GM18907 (cell line): ENCODE results near the gene MDK.
A peak's percentile ranks its signal among the peaks of the same experiment; 100 is the strongest.
"Not testable (repeated sequence)": the region's sequence is repeated elsewhere in the genome, so short reads cannot be mapped to it uniquely, and the experiment has no call there.

Experiments
- ATAC-seq: cut with Tn5 transposase; IDR thresholded peaks from one replicate; pipeline ENCODE4 v1.9.1; 2021; ENCODE audit warnings: mild to moderate bottlenecking, moderate library complexity; ENCODE audit not compliant: unreplicated experiment

The MDK gene

DNA sequence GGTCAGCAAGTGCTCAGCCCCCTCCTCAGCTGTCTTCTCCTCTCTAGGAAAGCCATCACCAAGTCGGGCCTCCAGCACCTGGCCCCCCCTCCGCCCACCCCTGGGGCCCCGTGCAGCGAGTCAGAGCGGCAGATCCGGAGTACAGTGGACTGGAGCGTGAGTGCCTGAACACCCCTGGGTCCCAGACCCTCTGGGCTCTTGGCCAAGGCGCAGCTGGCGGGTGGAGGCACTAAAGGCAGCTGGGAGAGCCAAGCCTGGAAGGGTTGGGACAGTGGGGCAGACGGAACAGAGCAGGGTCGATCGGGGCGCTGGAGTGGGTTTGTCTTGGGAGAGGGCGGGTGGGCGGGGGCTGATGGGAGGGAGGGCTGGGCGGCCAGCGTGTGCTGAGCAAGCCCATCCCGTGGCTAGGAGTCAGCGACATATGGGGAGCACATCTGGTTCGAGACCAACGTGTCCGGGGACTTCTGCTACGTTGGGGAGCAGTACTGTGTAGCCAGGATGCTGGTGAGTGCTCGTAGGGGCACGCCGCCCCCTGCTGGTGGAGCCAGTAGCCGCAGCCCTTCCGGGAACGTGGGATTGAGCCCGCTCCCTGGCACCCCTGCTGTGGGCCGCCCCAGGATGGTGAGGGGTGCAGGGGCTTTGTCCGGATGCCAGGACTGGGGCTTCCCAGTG lies 14.1 kb upstream of the MDK start:
- no peak for ATAC-seq

DNA sequence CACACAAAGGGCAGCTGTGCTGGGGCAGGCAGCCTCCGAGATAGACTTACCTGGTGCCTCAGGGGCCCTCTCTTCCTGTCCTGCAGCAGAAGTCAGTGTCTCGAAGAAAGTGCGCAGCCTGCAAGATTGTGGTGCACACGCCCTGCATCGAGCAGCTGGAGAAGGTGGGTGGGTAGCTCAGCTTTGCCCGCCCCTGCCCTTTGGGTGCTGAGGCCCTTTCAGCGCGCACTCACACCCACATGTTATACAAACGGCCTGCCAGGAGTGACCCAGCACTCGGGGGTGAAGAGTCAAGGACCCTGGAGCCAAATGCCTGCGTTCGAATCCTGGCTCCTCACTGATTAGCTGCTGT lies 13.6 kb upstream of the MDK start:
- no peak for ATAC-seq

DNA sequence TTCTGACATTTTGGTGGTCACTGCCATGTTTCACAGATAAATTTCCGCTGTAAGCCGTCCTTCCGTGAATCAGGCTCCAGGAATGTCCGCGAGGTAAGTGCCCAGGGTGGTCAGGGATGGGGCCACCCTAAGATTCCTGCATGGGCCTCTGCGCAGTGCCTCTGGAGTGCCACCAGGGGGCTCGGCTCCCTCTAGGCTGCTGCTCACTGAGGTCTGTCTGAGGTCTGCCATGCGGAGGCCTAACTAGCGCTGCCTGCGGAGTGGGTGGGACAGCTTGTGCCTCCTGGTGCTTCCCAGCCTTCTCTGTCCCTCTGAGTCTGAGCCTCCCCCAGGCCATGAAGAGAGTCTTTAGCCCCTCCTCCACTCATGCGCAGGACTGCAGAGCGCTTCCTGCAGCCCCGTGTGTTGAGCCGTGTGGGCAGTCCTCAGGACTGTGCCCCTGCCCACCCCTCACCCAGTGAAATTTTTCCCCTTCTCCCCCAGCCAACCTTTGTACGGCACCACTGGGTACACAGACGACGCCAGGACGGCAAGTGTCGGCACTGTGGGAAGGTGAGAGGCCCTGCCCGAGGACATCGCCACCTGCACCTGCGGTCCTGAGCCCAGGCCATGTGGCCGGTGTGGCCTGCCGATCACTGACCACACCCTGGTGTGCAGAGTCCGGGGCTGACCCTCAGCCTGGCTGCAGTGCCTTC lies 11.9 kb upstream of the MDK start:
- peak; percentile 44 for ATAC-seq

DNA sequence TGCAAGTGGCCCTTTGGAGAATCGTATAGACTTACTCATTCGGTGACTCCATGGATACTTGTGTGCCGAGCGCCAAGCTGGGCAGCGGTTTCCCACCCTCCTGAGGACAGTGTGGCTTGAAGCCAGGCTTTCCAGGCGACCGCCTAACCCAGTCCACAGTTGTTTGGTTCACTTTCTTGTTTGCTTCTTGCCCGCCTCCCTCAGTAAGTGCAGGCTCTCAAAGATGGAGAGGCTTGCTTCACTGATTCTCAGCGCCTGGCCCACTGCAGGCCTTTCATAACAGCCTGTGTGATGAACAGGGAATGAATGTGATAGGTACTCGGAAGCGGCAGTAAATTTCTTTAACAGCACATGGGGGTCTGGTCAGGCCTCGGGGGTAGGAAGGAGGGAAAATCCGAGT lies 11.2 kb upstream of the MDK start:
- no peak for ATAC-seq

DNA sequence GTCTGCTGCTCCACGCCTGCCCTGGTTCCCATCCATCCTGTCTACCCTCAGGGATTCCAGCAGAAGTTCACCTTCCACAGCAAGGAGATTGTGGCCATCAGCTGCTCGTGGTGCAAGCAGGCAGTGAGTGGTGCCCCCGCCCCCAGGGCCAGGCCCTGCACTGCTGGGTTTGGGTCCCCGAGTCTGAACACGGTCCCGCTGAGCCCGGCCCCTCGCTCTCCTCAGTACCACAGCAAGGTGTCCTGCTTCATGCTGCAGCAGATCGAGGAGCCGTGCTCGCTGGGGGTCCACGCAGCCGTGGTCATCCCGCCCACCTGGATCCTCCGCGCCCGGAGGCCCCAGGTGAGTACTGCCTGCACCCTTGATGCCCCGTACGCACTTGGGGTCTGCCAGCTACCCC lies 10.2 kb upstream of the MDK start:
- not testable (repeated sequence) for ATAC-seq

DNA sequence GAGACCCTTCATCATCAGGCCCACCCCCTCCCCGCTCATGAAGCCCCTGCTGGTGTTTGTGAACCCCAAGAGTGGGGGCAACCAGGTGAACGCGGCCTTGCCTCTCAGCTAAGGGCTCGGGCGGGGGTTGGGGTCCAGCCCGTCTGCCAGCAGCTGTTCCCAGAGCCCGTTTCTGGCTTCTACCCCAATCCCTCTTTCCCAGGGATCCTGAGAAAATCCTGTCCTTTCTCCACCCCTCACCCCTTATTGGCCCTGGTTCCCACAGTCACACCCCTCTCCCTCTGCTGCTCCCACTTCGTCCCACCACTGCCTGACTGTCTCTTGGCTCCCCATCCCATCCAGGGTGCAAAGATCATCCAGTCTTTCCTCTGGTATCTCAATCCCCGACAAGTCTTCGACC lies 9.4 kb upstream of the MDK start:
- ATAC-seq: no peak

DNA sequence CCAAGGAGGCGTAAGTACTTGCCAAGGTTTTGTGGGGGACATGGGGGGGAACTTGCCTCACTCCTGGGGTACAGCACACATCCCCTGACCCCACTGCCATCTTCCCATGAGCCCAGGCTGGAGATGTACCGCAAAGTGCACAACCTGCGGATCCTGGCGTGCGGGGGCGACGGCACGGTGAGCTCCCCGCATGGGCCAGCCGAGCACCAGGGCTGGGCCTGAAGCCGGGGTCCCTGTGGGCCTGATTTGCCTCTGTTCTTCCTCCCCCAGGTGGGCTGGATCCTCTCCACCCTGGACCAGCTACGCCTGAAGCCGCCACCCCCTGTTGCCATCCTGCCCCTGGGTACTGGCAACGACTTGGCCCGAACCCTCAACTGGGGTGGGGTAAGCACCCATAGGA lies 9.0 kb upstream of the MDK start:
- not testable (repeated sequence) for ATAC-seq

DNA sequence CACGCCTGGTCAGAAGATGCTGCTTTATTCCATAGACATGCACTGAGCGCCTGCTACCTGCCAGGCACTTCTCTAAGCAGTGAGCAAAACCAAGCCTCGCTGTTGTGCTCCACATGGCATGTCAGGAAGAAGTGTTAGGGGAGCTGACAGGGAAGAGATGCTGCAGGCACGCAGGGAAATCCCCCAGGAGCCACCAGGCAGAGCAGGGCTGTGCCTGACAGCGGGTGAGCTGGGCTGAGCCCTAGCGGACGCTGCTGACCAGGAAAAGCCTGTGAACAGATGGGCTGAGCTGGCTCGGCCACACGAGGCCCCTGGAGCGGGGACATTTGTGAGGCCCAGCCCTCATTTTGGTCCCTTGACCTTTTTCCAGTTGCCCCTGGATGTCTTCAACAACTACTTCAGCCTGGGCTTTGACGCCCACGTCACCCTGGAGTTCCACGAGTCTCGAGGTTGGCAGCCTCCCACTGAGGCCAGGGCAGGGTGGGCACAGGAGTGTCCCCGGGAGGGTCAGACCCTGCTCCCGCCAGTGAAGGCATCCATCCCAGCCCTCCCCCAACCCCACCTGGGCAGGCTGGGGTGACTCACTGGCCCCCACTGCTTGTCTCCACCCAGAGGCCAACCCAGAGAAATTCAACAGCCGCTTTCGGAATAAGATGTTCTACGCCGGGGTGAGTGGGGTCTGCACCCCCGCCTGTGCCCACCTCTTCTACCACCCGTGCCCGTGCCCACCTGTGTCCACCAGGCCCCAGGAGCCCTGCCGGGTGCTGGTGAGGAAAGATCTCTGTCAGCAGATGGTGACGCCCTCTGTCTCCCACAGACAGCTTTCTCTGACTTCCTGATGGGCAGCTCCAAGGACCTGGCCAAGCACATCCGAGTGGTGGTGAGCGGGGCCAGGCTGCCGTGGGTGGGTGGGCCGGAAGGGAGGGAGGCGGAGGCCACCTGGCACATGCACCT lies 7.4 kb upstream of the MDK start:
- ATAC-seq: no peak

DNA sequence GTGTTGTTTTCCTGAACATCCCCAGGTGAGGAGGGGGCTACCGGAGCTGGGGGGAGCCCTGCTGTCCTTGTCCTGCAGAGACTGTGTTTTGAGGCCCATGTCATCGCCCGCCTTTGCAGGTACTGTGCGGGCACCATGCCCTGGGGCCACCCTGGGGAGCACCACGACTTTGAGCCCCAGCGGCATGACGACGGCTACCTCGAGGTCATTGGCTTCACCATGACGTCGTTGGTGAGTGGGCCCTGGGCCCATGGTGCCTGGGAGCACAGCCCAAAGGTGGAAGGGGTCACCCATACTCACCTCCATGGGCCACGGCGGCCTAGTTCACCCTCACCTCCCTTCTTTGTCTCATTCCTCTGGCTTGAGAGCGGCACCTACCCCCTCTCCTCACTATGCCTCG lies 6.7 kb upstream of the MDK start:
- no peak for ATAC-seq

DNA sequence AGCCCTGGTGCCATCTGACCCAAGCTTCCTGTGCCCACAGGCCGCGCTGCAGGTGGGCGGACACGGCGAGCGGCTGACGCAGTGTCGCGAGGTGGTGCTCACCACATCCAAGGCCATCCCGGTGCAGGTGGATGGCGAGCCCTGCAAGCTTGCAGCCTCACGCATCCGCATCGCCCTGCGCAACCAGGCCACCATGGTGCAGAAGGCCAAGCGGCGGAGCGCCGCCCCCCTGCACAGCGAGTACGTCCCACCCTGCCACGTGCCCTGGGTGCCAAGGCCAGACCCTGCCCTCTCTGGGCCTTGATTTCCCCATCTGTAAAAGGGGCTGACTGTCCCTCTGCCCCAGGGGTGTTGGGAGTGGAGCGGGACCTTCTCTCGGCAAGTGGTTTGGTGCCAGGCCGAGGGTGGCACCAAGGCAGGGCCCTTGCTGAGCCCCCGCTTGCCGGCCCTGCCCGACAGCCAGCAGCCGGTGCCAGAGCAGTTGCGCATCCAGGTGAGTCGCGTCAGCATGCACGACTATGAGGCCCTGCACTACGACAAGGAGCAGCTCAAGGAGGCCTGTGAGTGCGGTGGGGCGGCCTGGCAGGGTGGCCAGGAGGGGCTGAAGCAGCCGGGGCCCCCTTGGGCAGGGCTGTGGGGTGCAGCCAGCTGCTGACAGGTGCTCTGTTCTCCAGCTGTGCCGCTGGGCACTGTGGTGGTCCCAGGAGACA lies 5.9 kb upstream of the MDK start:
- no peak for ATAC-seq

DNA sequence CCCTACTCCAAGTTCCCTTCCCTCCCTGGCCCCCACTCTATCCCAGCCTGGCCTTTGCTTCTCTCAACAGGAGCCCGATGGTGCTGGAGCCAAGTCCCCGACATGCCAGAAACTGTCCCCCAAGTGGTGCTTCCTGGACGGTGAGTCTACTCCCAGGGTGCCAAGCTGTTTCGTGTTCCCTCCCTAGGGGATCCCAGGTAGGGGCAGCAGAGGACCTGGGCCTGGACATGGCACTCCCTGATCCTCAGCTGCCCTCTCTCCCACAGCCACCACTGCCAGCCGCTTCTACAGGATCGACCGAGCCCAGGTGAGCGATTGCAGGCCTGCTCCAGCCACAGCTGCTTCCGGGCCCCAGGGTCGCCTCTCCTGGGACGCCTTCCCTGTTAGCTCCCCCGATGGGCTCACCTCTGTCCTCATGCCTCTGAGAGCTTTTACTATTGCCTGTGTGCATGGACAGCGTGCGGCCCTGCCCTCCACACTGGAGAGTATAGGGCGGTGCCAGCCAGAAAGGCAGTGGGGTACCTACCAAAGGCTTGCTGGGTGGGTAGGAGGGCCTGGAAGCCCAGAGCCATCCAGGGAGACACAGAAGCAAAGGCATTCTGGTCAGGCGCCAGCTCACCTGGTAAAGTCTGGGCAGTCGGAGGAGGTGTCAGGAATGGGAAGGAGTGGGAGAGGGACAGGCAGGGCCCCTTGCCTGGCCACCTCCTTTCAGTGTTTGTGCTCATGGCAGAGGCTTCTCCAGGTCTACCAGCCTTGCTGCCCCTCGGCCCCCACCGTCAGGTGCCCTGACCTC lies 5.0 kb upstream of the MDK start:
- no peak for ATAC-seq

DNA sequence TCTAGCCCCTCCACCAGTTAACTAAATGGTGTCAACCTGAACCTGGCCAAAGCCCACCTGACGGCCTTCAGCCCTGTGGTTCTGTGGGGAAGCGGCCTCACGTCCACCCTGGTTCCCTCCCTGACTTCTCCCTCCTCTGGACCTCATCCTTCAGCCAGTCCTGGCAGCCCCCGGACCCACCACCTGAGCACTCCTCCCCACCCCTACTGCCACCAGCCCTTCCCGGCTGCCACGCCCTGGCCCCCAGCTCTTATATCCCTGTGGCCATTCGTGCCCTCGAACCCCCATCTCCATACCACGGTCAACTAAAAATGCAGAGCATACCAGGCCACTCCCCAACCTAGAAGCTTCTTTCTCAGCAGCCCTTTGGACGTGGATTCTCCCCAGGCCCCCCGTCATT lies 4.2 kb upstream of the MDK start:
- ATAC-seq: no peak

DNA sequence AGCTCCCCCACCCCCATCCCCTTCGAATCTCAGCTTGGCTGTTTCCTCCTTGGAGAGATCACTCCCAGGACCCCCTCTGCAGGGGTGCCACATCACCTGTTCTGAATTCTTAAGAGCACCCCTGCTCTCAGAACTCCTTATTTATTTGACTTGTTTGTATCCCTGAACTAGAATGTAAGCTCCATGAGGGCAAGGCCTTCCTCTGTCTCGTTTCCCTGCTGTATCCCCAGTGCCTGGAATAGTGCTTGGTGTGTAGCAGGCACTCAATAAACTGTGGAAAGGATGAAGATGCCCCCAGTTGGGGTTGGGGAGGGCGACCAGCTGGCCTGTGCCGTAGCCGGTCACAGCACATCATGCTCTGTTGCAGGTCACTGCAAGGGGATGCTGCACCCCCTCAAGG lies 3.6 kb upstream of the MDK start:
- ATAC-seq: no peak

DNA sequence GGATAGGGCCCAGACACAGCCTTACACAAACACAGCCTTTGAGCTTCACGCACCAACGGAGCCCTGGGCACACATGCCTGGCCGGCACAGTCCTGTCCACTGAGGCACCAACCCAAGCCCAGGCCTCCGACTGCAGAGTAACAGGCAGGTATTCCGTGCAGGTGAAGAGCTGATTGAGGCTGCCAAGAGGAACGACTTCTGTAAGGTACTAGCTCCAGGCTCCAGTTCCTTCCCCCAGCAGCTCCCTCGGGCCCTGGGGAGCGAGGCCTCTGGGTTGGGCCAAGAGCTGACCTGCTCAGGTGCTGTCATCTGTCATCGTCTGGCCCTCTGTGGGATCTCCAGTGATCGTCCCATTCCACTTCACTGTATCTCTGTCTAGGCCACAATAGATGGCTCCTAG lies 3.2 kb upstream of the MDK start:
- ATAC-seq: no peak

DNA sequence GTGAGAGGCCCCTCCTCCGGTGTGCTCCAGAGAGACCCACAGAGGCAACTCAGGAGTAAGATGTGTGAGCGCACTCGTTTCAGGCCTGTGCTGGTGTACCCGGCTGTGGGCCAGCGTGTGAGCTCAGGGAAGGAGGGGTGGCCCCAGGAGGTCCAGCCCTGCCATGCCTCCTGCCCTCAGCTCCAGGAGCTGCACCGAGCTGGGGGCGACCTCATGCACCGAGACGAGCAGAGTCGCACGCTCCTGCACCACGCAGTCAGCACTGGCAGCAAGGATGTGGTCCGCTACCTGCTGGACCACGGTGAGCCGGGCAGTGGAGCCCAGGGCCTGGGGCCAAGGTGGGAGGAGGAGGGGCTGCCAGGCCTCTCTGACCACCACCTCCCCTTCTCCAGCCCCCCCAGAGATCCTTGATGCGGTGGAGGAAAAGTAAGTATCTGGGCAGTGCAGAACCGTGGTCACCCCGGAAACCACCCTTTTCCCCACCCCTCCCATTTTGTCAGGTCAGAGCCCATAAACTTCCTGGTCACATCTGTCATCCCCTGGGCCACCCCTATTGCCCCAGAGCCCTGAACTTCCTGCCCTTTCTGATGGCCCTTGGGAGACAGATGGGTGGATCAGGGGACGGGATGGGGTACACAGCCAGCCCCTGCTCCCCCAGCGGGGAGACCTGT lies 2.5 kb upstream of the MDK start:
- no peak for ATAC-seq

DNA sequence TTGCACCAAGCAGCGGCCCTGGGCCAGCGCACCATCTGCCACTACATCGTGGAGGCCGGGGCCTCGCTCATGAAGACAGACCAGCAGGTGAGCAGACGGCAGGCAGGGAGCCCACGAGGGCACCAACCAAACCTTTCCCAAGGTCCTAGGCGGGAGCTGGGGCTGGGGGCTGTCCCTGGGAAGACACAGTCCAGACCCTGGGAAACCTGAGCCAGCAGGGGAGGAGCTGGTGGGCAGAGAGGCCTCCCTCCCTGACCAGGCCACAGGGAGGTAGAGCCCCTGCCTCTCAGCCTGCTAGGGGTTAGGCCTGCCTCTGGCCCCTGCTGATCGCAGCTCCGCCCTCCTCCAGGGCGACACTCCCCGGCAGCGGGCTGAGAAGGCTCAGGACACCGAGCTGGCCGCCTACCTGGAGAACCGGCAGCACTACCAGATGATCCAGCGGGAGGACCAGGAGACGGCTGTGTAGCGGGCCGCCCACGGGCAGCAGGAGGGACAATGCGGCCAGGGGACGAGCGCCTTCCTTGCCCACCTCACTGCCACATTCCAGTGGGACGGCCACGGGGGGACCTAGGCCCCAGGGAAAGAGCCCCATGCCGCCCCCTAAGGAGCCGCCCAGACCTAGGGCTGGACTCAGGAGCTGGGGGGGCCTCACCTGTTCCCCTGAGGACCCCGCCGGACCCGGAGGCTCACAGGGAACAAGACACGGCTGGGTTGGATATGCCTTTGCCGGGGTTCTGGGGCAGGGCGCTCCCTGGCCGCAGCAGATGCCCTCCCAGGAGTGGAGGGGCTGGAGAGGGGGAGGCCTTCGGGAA lies 1.8 kb upstream of the MDK start:
- not testable (repeated sequence) for ATAC-seq

DNA sequence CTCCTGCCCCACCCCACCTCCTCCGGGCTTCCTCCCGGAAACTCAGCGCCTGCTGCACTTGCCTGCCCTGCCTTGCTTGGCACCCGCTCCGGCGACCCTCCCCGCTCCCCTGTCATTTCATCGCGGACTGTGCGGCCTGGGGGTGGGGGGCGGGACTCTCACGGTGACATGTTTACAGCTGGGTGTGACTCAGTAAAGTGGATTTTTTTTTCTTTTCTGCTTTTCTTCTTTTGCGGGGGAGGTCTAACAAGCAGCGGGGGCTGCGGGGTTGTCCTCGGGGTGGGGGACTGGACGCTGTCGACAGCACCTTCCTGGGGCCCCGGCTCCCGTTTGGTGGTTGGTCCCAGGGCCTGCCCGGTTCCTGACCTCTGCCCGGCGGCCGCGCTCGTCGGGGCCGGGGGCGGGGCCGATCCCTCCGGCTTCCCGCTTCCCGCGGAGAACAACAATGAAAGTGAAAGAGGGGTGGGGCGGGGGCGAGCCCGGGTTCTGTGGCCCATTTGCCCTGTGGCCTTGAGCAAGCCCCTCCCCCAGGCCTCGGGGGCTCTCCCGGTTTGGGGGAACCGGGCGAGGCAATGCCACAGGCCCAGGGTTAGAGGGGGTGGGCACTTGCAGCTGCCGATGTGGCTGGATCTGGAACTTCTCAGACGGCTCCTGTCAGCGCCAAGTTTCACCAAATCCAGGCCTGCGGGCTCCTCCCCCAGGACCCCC lies 975 bp upstream of the MDK start:
- ATAC-seq: no peak

DNA sequence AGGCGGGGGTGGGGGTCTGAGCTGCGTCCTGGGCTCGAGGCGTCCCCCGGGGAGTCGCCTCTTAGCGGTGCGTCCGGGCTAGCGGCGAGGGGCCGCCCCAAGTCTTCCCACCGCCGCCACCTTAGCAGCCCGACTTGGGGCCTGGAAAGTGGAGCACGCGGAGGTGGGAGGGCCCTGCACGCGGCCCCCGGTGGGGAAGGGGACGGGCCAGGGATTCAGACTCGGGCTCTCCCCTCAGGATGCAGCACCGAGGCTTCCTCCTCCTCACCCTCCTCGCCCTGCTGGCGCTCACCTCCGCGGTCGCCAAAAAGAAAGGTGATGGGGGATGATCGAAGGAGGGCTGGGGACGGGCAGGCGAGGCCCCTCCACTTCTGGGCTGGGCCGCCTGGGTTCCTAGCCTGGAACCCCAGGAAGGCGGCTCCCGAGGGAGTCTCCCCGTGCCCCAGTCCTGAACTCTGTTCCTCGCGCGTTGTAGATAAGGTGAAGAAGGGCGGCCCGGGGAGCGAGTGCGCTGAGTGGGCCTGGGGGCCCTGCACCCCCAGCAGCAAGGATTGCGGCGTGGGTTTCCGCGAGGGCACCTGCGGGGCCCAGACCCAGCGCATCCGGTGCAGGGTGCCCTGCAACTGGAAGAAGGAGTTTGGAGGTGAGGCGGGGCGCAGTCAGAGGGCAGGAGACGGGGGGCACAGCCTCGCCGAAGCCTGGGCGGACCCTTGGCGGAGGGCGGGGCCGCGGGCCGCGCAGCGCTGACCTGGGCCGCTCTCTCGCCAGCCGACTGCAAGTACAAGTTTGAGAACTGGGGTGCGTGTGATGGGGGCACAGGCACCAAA lies 563 bp downstream of the MDK start:
- no peak for ATAC-seq
